ENCODE results near the gene GRIA1.

GRIA1 gene

GRCh38 chr5:153745778-153746395 is 255.4 kb downstream of the GRIA1 start:
- FAIRE-seq = no peak

DNA sequence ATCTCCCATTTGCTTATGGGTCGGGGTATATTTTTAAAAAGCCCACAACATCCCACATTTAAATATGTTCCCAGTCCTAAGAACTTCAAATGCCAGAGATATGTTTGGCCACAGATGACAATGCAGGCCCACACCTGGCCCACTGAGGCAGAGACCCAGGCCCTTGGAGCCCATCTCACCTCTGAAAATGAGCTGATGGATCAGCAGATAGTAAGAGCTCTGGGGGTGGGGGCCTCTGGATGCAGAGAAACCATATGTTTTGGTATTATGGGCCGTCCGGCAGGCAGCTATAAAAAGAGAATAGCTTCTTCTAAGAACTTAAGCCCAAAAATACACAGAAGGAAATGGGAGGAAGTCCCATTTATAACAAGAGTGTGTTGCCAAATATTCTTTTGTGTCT is 256.0 kb downstream of the GRIA1 start:
- FAIRE-seq = no peak

DNA sequence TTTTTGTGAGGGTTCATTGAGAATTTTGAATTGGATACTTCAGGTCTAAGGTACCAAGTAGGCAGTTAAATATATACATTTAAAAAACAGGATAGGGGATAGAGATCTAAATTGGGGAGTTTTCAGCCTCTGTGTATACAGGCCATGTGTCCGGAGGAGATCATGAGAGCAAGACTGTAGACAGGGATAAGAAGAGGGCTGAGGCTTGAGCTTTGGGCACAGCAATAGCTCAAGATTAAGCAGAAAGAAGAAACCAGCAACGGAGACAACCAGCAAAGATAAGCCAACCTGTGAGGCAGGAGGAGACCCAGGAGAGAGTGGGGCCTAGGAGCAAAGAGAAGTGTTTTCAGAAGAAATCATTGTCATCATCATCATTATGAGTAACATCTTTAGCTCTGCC is 258.4 kb downstream of the GRIA1 start:
- no peak for FAIRE-seq

- FAIRE-seq = no peak
Measured at GRCh38 chr5:153749960-153750359, 259.5 kb downstream of the GRIA1 start.

- FAIRE-seq = no peak
Measured at GRCh38 chr5:153751251-153751650, 260.8 kb downstream of the GRIA1 start.

- no peak for FAIRE-seq
Measured at GRCh38 chr5:153752890-153753289, 262.4 kb downstream of the GRIA1 start.

DNA sequence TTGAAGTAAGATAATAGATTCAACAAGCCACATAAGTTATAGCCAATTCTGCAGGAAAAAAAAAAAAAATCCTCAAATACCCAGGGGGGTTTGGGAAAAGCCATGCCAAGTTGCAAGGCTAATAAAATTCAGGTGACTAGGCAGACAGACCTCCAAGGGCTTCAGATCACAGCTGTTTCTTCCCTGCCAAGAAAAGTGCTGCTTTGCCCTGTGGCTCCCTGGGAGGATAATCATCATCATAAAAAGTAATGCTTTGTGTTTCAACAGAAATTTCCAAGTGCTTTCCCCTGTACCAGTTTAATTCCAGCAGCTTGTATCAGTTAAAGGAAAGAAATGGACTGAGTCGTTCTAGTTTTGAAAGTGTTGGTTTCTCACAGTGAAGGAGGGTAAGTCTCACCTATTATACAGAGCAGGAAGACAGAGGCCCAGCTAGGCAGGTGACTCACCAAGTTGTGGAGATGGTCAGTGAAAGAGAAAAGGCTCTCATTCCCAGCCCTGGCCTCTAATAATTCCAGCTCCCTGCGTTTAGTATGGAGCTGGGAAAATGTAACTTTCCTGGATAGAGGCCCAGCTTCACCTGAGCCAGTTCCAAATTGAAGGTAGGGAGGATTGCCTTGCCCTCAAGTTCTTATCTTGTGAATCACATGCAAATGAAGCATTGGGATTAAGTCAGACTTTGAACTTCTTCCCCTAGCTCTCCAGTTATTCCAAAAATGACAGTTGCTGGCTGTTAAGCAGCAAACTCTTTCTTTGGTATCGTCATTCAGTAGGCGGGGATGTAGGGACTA is 263.4 kb downstream of the GRIA1 start:
- FAIRE-seq = no peak

DNA sequence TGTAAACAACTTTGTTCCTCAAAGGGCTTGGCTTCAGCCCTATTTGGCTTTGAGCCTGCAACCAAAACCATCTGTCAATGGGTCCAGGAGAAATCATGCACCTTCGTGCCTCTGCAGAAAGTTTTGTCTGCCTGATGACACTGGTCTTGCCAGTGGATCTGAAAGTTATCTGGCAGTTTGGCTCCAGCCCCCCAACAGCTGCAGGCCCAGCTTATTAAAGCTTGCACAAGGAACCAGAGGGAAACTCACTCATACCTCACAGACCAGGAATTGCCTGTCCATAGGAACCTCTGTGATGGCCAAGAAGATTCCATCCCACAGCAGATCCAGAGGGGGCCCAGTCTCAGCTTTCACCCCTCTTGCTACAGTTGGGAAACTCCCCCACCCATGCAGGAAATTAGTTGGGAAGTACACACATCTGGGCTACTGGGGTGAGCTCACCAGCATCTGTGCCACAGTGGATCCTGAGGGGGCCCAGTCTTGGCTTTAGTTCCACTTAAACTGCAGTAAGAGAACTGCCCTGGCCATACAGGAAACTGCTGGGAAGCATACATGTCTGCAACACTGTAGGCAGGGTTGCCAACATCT is 265.5 kb downstream of the GRIA1 start:
- no peak for FAIRE-seq

- no peak for FAIRE-seq
Measured at GRCh38 chr5:153756540-153756939, 266.1 kb downstream of the GRIA1 start.

GRCh38 chr5:153765987-153766386 is 275.5 kb downstream of the GRIA1 start:
- no peak for FAIRE-seq

- no peak for FAIRE-seq
Measured at GRCh38 chr5:153767221-153768188, 277.0 kb downstream of the GRIA1 start.

DNA sequence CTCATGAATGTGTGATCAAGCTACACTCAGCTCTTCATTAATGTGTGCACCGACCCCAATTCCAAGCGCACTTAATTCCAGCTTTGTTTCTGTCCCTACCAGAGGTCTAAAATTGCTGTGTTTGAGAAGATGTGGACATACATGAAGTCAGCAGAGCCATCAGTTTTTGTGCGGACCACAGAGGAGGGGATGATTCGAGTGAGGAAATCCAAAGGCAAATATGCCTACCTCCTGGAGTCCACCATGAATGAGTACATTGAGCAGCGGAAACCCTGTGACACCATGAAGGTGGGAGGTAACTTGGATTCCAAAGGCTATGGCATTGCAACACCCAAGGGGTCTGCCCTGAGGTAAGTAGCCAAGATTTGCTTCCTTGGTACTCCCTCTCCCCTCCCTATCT is 279.6 kb downstream of the GRIA1 start:
- no peak for FAIRE-seq

DNA sequence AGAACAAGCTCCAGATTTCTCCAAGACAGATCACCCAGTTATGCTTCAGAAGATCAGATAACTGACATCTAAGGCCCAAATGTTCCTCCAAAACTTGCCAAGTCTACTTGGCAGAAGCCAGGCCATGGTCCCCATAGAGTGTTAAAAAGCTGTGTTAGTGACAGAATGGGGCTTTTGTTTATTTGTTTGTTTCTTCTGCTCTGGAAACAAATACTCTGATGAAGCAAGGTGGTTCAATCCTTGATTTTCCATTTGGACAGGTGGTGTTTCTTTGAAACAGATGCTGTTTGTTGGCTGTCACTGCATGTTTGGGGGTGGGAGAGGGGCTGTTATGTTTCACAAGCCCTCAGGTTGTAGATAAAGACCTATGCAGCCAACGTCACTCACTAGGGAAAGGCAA is 284.2 kb downstream of the GRIA1 start:
- no peak for FAIRE-seq

GRCh38 chr5:153775923-153776322 is 285.5 kb downstream of the GRIA1 start:
- FAIRE-seq = no peak

- no peak for FAIRE-seq
Measured at GRCh38 chr5:153777681-153778581, 287.5 kb downstream of the GRIA1 start.

DNA sequence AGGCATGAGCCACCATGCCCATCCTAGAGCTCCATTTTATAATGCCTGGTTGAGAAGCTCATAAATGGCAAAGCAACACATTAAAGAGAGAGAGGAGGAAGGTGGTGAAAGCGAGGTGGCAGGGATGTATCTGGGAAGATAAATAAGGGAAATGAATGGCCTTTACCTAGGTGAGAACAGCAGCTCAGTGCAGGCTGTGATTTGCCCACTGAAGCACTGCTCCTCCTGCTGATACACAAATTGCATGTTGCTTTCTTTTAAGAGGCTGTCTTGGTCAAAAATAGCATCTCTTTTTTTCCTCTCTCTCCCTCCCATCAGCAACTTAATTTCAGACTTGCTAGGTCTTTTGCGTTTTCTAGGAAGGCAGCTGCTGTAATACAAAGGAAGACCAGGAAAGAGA is 289.4 kb downstream of the GRIA1 start:
- FAIRE-seq = no peak

DNA sequence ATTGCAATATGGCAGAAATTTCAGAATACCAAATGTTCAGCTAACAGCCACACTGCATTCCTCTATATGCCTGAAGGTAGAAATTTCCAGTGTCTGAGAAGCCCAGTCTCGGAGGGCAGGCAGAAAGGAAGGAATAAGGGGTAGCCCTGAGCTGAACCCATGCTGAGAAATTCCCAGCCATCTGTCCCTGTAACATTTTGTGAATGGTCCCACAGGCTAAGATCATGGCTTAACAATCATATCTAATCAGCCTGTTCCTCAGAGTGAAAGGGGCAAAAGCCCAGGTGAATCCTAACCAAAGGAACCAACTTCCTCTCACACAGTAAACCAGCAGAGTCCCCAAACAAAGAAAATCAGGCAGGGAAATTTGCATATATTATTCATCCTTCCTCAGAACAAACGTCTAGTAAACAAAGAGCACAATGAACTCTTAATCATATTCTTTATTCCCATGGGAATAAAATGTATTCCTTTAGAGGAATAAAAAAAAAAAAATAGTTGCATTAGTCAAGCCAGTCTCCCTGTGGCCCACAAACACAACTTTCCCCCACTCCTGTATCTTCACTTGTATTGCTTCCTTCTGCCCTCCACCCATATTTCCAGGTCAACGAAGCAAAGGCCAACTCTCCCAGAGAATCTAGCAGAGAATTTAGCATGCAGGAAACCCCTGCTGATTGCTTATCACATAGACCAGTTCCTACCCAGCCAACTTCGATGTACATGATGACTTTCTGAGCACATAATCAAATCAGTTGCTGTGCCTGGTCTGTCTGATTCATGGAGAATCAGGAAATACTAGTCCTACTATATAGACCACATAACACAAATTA is 290.6 kb downstream of the GRIA1 start:
- no peak for FAIRE-seq

DNA sequence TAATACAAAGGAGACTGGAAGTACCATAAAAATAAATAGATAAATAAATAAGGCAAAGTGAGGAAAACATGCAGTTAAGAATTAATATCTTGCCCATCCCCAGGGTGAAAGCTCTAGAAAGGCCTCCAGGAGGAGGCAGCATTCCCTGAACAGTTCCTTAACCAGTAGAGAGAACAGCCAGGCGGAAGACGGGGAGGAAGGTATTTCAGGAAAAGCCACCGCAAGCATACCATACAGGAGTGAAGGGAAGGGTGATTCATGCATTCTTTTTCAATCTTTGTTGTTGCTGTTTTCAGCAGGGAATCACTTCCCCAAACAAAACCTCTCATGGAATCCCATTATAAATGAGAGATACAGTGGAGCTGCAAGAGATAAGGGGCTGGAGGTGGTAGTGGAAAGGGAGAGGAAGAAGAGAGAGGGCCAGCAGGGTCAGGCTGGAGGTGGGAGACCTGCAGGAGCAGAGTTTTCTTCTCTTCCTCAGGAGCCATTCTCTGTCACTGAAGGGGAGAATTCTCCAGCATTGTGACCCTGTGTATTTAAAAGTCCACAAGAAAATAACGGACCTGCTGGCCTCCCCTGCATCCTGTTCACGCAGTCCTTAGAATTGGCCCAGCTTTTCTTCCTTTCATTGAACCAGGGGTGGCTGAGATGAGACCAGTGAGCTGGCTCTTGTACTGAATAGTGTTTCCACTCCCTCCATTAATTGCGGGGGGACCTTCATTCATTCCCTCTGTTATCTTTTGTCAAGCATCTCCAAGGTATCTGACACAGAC is 292.3 kb downstream of the GRIA1 start:
- FAIRE-seq = no peak

DNA sequence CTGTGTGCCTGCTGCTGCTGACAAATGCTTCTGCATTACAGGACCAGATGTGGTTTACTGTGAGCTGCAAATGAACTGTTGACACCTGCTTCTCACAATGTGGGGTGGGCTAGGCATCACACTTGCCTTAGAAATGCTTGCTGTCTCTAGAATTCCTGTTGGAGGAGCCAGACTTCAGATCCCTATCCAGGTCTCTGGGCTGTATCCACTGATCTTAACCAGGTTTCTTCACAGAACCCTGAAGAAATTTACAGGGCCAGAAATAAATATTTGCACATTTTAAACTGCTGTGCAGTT is 292.8 kb downstream of the GRIA1 start:
- FAIRE-seq = no peak

GRCh38 chr5:153784277-153784676 is 293.8 kb downstream of the GRIA1 start:
- FAIRE-seq = no peak
